AG04450 (cell line): Measurements from ENCODE around the gene EMILIN1. TPM values are rescaled to one million over a fixed set of nuclear protein-coding genes. Genes with fewer than 3 reads are reported as not detected.

Source experiments
- CTCF ChIA-PET: fragments of 300-600, 350-600 bp; formaldehyde crosslinking; extraction: SDS; loops from one replicate; lab custom pipeline; 2022; ENCODE audit warnings: antibody characterized with exemption, inconsistent platforms; lab: Charles Lee
- POLR2A ChIA-PET: fragments of 350-600 bp; formaldehyde crosslinking; extraction: SDS; loops from one replicate; lab custom pipeline; 2021; ENCODE audit warnings: antibody characterized with exemption, inconsistent platforms; lab: Yijun Ruan, JAX
- DNase-seq: peaks from one replicate; pipeline ENCODE4 v3.0.0-alpha.2; 2011; ENCODE audit warnings: low read depth, low spot score
- H3K27ac ChIP-seq: one replicate; pipeline ENCODE4 v1.5.1; 2012; ENCODE audit warnings: low read depth, low read length, control low read depth
- H3K27me3 ChIP-seq: one replicate; pipeline ENCODE4 v1.6.0; 2012; ENCODE audit warnings: low read length; ENCODE audit not compliant: control insufficient read depth, insufficient read depth
- H3K4me3 ChIP-seq: 2 replicates; pipeline ENCODE4 v1.5.1; 2011; ENCODE audit warnings: mild to moderate bottlenecking, low read depth, low read length, control low read depth
- H3K9me3 ChIP-seq: 2 replicates; pipeline ENCODE4 v1.5.1; 2012; ENCODE audit warnings: low read length; ENCODE audit not compliant: control insufficient read depth, insufficient read depth
- polyA plus RNA-seq: library from polyadenylated mRNA; depleted of rRNA; stranded (reverse); fragments of >200 nt; gene quantifications from 2 replicates; pipeline ENCODE4 v1.2.3, GENCODE V29; 2011
- TF ChIP-seq, protein P1 (sequence below): IDR thresholded peaks from 2 replicates; pipeline ENCODE4 v1.5.1; 2011; ENCODE audit warnings: low read depth, low read length, control low read depth, inconsistent platforms

EMILIN1 gene
- polyA plus RNA-seq, 1 experiment = 68.3 TPM

DNA sequence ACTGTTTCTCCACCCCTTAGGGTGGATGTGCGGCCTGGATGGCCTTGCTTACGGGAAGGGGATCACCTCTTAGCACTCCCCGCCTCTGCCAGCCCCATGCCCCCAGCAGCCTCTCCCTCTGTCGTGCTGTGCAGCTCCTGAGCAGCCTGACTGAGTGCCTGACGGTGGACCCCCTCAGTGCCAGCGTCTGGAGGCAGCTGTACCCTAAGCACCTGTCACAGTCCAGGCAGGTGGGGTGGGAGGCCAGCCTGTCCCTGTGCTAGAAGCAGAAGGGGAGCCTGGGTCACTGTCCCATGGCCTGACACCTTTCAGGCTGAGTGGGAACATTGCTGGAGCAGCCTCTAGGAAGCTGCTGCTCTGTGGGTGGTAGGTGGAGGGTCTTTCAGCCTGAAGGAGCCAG lies 40.4 kb upstream of the EMILIN1 start:
- no peak overlapping the region for H3K4me3 ChIP-seq
- no peaks in the 10 kb centered on the region for H3K27me3 ChIP-seq
- ChIA-PET CTCF (no interaction called here), POLR2A (interaction anchor here (4.2 kb wide), 1 partner anchor 12 kb away, joined by 22 read pairs; the partner anchor contains the start of gene AGBL5)
- no peak for DNase-seq
- H3K9me3 ChIP-seq = no peaks in the 10 kb centered on the region; the same call in 1 of the 2 replicates
- TF ChIP-seq, protein P1, sequence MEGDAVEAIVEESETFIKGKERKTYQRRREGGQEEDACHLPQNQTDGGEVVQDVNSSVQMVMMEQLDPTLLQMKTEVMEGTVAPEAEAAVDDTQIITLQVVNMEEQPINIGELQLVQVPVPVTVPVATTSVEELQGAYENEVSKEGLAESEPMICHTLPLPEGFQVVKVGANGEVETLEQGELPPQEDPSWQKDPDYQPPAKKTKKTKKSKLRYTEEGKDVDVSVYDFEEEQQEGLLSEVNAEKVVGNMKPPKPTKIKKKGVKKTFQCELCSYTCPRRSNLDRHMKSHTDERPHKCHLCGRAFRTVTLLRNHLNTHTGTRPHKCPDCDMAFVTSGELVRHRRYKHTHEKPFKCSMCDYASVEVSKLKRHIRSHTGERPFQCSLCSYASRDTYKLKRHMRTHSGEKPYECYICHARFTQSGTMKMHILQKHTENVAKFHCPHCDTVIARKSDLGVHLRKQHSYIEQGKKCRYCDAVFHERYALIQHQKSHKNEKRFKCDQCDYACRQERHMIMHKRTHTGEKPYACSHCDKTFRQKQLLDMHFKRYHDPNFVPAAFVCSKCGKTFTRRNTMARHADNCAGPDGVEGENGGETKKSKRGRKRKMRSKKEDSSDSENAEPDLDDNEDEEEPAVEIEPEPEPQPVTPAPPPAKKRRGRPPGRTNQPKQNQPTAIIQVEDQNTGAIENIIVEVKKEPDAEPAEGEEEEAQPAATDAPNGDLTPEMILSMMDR = no peak
- no peak overlapping the region for H3K27ac ChIP-seq

DNA sequence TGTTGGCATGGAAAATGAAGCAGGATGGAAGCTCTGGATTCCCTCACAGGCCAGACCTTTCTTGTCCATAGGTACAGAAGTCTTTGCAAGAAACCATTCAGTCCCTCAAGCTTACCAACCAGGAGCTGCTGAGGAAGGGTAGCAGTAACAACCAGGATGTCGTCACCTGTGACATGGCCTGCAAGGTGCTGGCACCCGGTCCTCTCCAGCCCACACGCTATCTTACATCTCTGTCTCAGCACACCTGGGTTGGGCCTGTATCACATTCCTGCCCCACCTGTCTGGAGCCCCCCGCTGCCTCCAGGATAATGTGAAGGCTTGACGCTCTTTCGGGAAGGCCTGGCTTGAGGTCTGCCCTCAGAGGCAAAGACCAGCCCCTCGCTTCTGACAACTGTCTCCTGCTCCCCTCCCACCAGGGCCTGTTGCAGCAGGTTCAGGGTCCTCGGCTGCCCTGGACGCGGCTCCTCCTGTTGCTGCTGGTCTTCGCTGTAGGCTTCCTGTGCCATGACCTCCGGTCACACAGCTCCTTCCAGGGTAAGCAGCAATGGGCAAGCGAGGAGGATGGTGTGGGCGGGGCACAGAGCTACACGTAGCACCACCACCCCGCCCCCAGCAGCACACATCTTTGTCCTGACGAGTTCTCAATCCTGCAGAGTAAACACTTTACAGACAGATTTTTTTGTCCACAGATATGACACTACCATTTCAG lies 39.6 kb upstream of the EMILIN1 start:
- Histone ChIP-seq H3K9me3 (no peaks in the 10 kb centered on the region), H3K4me3 (no peak overlapping the region), H3K27me3 (no peaks in the 10 kb centered on the region), H3K27ac (no peak overlapping the region)
- ChIA-PET POLR2A (interaction anchor here (4.2 kb wide), 1 partner anchor 12 kb away, joined by 22 read pairs; the partner anchor contains the start of gene AGBL5), CTCF (no interaction called here)
- TF ChIP-seq, protein P1 = no peak
- no peak for DNase-seq

DNA sequence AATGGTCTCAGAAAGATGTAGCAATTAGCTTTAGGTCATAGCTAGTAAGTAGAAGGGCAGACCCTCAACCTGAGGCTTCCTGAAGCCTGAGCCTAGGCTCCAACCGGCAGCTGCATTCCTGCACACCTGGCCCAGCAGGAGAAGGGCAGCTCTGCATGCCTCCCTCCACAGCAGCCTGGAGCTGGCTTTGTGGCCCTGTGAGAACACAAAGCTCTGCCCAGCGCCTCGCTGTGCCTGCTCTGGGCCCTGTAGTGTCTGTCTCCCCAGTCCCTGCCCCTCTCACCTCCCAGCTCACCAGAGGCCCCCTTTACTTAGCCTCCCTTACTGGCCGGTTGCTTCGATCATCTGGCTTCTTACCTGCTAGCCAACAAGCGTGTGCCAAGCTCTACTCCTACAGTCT lies 39.0 kb upstream of the EMILIN1 start:
- Histone ChIP-seq H3K27ac (no peak overlapping the region), H3K9me3 (no peaks in the 10 kb centered on the region), H3K4me3 (no peak overlapping the region), H3K27me3 (no peaks in the 10 kb centered on the region)
- no peak for DNase-seq
- CTCF ChIA-PET = no interaction called here
- TF ChIP-seq, protein P1 = no peak
- POLR2A ChIA-PET = interaction anchor here (4.2 kb wide), 1 partner anchor 11 kb away, joined by 22 read pairs; the partner anchor contains the start of gene AGBL5

DNA sequence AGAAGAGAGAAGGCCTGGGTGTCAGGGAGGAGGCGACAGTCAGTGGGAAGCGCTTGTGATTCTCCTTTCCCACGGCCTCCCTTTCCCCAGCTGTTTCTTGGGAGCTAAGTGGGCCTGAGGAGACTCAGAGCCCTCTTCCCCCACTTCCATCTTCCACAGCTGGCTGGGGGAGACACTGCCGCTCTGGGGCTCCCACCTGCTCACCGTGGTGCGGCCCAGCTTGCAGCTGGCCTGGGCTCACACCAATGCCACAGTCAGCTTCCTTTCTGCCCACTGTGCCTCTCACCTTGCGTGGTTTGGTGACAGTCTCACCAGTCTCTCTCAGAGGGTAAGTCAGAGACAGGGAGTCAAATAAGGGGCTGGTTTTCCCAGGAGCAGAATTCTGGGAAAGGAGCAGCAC lies 38.5 kb upstream of the EMILIN1 start:
- TF ChIP-seq, protein P1 = no peak
- ChIA-PET POLR2A (interaction anchor here (4.2 kb wide), 1 partner anchor 11 kb away, joined by 22 read pairs; the partner anchor contains the start of gene AGBL5), CTCF (no interaction called here)
- Histone ChIP-seq H3K27ac (no peak overlapping the region), H3K9me3 (no peaks in the 10 kb centered on the region), H3K4me3 (no peak overlapping the region), H3K27me3 (no peaks in the 10 kb centered on the region)
- no peak for DNase-seq

DNA sequence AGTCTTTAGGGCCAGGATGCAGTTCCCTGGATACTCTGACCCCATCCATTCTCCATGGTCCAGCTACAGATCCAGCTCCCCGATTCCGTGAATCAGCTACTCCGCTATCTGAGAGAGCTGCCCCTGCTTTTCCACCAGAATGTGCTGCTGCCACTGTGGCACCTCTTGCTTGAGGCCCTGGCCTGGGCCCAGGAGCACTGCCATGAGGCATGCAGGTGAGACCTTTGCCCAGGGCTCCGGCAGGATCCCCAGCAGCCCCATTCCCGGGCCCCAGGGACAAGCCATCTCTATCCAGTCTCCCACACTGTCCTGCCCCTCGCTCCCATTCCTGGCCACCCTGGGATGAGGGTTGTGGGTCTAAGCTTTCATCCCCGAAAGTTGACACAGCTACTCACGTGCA lies 38.1 kb upstream of the EMILIN1 start:
- no peak for DNase-seq
- Histone ChIP-seq H3K27ac (no peak overlapping the region), H3K9me3 (no peaks in the 10 kb centered on the region), H3K27me3 (no peaks in the 10 kb centered on the region), H3K4me3 (no peak overlapping the region)
- ChIA-PET CTCF (no interaction called here), POLR2A (interaction anchor here (4.2 kb wide), 1 partner anchor 10 kb away, joined by 22 read pairs; the partner anchor contains the start of gene AGBL5)
- TF ChIP-seq, protein P1 = no peak
